Loucy (cell line): ENCODE results near the gene UVSSA.

Experiments used
- EZH2phosphoT487 ChIP-seq: fragments of 200-600 bp; IDR thresholded peaks from 2 replicates; pipeline ENCODE4 v1.6.1; 2018; ENCODE audit warnings: antibody characterized with exemption, mild to moderate bottlenecking, moderate library complexity, borderline replicate concordance
- TF ChIP-seq, protein P1 (sequence below): fragments of 200-600 bp; sonication (generic); conservative IDR thresholded peaks from 2 replicates; pipeline ENCODE4 v1.5.1; 2014; ENCODE audit warnings: mild to moderate bottlenecking, antibody characterized with exemption, low read length

DNA sequence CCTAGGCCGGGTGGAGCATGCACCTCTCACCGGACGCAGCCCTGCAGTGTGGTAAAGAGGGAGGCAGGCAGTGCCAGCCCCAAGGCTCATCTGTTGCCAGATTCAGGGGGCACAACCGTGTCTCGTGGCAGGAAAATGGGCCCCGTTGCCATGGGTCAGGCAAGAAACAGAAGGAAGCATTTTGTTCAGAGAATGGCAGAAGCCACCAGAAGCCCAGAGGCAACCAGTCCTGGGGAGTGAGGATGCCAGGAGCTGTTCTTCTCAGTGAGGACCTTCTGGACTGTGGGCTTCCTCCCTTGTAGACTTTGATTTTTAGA, 12.5 kb upstream of the UVSSA start:
- TF ChIP-seq, protein P1, sequence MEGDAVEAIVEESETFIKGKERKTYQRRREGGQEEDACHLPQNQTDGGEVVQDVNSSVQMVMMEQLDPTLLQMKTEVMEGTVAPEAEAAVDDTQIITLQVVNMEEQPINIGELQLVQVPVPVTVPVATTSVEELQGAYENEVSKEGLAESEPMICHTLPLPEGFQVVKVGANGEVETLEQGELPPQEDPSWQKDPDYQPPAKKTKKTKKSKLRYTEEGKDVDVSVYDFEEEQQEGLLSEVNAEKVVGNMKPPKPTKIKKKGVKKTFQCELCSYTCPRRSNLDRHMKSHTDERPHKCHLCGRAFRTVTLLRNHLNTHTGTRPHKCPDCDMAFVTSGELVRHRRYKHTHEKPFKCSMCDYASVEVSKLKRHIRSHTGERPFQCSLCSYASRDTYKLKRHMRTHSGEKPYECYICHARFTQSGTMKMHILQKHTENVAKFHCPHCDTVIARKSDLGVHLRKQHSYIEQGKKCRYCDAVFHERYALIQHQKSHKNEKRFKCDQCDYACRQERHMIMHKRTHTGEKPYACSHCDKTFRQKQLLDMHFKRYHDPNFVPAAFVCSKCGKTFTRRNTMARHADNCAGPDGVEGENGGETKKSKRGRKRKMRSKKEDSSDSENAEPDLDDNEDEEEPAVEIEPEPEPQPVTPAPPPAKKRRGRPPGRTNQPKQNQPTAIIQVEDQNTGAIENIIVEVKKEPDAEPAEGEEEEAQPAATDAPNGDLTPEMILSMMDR: no peak
- TF ChIP-seq EZH2phosphoT487: no peak
